OCI-LY3 (cell line): ENCODE results near the gene LTA.

Experiments
- H2AFZ ChIP-seq: fragments of 200-600, 300-600 bp; shearing (Covaris generic); 2 replicates; pipeline ENCODE4 v1.6.0; 2014; ENCODE audit warnings: antibody characterized with exemption, low read depth, low read length
- H3K27ac ChIP-seq: fragments of 200-600, 300-600 bp; sonication (generic); 2 replicates; pipeline ENCODE4 v1.5.1; 2014; ENCODE audit warnings: mild to moderate bottlenecking, low read length, moderate library complexity, mixed read lengths
- H3K27me3 ChIP-seq: fragments of 200-600, 300-600 bp; sonication (generic); 2 replicates; pipeline ENCODE4 v1.6.1; 2014; ENCODE audit warnings: low read depth, low read length, mixed read lengths
- H3K36me3 ChIP-seq: fragments of 200-600, 300-600 bp; sonication (generic); replicated peaks from 2 replicates; pipeline ENCODE3; 2014; ENCODE audit warnings: low read depth, low read length, mixed read lengths
- H3K4me1 ChIP-seq: fragments of 300-600, 200-600 bp; sonication (generic); 2 replicates; pipeline ENCODE4 v1.6.1; 2014; ENCODE audit warnings: low read length, mixed read lengths
- H3K4me2 ChIP-seq: fragments of 200-600, 300-600 bp; sonication (generic); 2 replicates; pipeline ENCODE4 v1.6.1; 2014; ENCODE audit warnings: low read length, mixed read lengths
- H3K4me3 ChIP-seq: fragments of 300-600, 200-600 bp; sonication (generic); 2 replicates; pipeline ENCODE4 v1.5.1; 2014; ENCODE audit warnings: antibody characterized with exemption, mild to moderate bottlenecking, low read length, moderate library complexity
- H3K79me2 ChIP-seq: fragments of 300-600, 200-600 bp; shearing (Covaris generic); 2 replicates; pipeline ENCODE4 v1.6.1; 2014; ENCODE audit warnings: mild to moderate bottlenecking, low read length, mixed read lengths
- H3K9ac ChIP-seq: fragments of 300-600, 200-600 bp; shearing (Covaris generic); 2 replicates; pipeline ENCODE4 v1.6.0; 2014; ENCODE audit warnings: mild to moderate bottlenecking, low read length, moderate library complexity
- H3K9me3 ChIP-seq: fragments of 200-600, 300-600 bp; shearing (Covaris generic); 2 replicates; pipeline ENCODE4 v1.6.1; 2014; ENCODE audit warnings: low read length, mixed read lengths; ENCODE audit not compliant: insufficient read depth
- H4K20me1 ChIP-seq: fragments of 200-600, 300-600 bp; sonication (generic); 2 replicates; pipeline ENCODE4 v1.6.1; 2016; ENCODE audit warnings: low read length, mixed read lengths; ENCODE audit not compliant: insufficient read depth
- CTCF ChIP-seq: fragments of 200-600, 300-600 bp; sonication (generic); IDR thresholded peaks from 2 replicates; pipeline ENCODE4 v1.5.1; 2014; ENCODE audit warnings: antibody characterized with exemption, low read length, low read depth
- EZH2phosphoT487 ChIP-seq: fragments of 200-600 bp; shearing (Covaris generic); IDR thresholded peaks from 2 replicates; pipeline ENCODE4 v1.6.1; 2018; ENCODE audit warnings: antibody characterized with exemption, mixed run types, low read depth

The LTA gene

GRCh38 chr6:31541059-31541657, 30.9 kb upstream of the LTA start:
- H3K4me3 ChIP-seq: peak overlapping the region; percentile 98
- H3K4me1 ChIP-seq: peaks cover 24% of the 10 kb centered on the region
- H3K9ac ChIP-seq: peak overlapping the region; percentile 96
- H2AFZ ChIP-seq: no peak overlapping the region
- no peaks in the 10 kb centered on the region for H3K9me3 ChIP-seq
- TF ChIP-seq EZH2phosphoT487 (no peak), CTCF (no peak)
- H3K79me2 ChIP-seq: peaks cover 66% of the 10 kb centered on the region
- peak overlapping the region; percentile 85 for H3K27ac ChIP-seq
- peak overlapping the region; percentile 88 for H3K4me2 ChIP-seq
- peaks cover 31% of the 10 kb centered on the region for H3K36me3 ChIP-seq
- H4K20me1 ChIP-seq: peaks cover 39% of the 10 kb centered on the region
- H3K27me3 ChIP-seq: no peaks in the 10 kb centered on the region

GRCh38 chr6:31541658-31542521, 30.2 kb upstream of the LTA start, which contains the start of gene DDX39B:
Gene DDX39B (minus strand): TSS chr6:31542003. CDS start chr6:31540532, 1,471 bp downstream.
- no peaks in the 10 kb centered on the region for H3K9me3 ChIP-seq
- peak within 1 kb of the TSS; percentile 68; the same call in 1 of the 2 replicates for H2AFZ ChIP-seq
- H3K4me2 ChIP-seq: peak within 1 kb of the TSS; percentile 88
- peak within 1 kb of the TSS; percentile 96 for H3K9ac ChIP-seq
- H3K27ac ChIP-seq: peak within 1 kb of the TSS; percentile 85
- H4K20me1 ChIP-seq: peaks cover 33% of the 10 kb centered on the region
- peak within 1 kb of the TSS; percentile 98 for H3K4me3 ChIP-seq
- H3K79me2 ChIP-seq: peaks cover 58% of the 10 kb centered on the region
- TF ChIP-seq CTCF: no peak
- H3K4me1 ChIP-seq: peaks cover 27% of the 10 kb centered on the region
- peaks cover 26% of the 10 kb centered on the region for H3K36me3 ChIP-seq
- H3K27me3 ChIP-seq: no peaks in the 10 kb centered on the region

GRCh38 chr6:31543639-31544038, 28.4 kb upstream of the LTA start:
- no peak for TF ChIP-seq EZH2phosphoT487
- TF ChIP-seq CTCF: no peak

GRCh38 chr6:31544676-31545075, 27.4 kb upstream of the LTA start:
- Histone ChIP-seq H2AFZ (no peak overlapping the region), H3K4me2 (no peak overlapping the region), H3K4me3 (no peak overlapping the region), H3K9ac (no peak overlapping the region), H3K27ac (no peak overlapping the region), H3K9me3 (no peaks in the 10 kb centered on the region), H3K4me1 (peaks cover 27% of the 10 kb centered on the region), H3K79me2 (peaks cover 42% of the 10 kb centered on the region), H4K20me1 (peaks cover 16% of the 10 kb centered on the region), H3K36me3 (peaks cover 17% of the 10 kb centered on the region), H3K27me3 (no peaks in the 10 kb centered on the region)
- TF ChIP-seq CTCF (no peak), EZH2phosphoT487 (no peak)

More at GRCh38 chr6:31543639-31544038, 28.4 kb upstream of the LTA start:
- Histone ChIP-seq H3K4me2 (no peak overlapping the region), H4K20me1 (peaks cover 26% of the 10 kb centered on the region), H3K4me3 (no peak overlapping the region), H2AFZ (no peak overlapping the region), H3K9me3 (no peaks in the 10 kb centered on the region), H3K9ac (no peak overlapping the region), H3K79me2 (peaks cover 52% of the 10 kb centered on the region), H3K27me3 (no peaks in the 10 kb centered on the region), H3K27ac (no peak overlapping the region), H3K36me3 (peaks cover 23% of the 10 kb centered on the region), H3K4me1 (peaks cover 35% of the 10 kb centered on the region)
